GM18526 (cell line): Measurements from ENCODE around the gene SEC24D.

ENCODE experiments used
- POLR2A ChIP-seq: IDR thresholded peaks from 3 replicates; pipeline ENCODE4 v1.6.1; 2011; ENCODE audit not compliant: insufficient read length; ENCODE audit errors: extremely low read depth

The SEC24D gene

DNA sequence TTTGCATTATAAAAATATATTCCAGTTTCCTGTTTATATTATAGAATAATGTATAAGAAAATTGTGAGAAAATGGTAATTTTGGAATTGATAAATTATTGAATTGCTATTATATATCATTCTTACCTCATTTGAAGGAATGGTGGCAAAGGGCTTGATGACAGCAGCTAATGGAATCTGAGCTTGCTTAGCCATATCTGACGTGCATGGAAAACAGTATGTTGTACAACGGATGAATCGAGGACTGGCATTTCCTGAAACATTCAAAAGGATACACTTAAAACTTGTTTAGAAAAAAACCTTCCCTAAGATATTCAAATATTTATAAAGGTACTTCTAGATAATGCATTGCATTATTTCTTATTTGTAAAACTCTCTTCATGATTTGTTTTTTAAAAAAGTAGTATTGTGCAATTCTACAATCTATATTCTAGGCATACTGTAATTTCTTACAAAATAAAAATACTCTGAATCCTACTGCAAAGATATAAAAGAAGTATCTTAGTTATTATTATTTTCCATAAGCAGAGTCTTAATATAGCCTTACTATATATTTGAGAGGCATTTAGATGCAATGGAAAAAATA is 38.3 kb downstream of the SEC24D start:
- no peak for TF ChIP-seq POLR2A

DNA sequence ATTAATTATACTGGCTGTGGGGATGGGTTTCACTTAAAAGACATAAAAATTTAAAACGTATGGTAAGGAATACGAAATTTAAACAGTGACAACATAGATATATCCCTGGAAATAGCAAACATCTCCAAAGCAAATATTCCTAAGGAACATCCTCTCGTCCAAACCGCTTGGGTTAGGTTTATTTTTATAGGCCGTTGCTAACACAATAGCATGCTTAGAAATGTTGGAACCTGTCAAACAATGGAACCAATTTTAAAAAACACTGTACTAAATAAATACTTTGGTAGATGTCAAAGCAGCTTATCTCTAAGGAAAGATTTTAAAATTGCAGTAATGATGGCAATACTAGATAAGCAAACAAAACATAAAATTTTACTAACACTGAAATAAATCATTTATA is 45.4 kb downstream of the SEC24D start:
- no peak for TF ChIP-seq POLR2A

DNA sequence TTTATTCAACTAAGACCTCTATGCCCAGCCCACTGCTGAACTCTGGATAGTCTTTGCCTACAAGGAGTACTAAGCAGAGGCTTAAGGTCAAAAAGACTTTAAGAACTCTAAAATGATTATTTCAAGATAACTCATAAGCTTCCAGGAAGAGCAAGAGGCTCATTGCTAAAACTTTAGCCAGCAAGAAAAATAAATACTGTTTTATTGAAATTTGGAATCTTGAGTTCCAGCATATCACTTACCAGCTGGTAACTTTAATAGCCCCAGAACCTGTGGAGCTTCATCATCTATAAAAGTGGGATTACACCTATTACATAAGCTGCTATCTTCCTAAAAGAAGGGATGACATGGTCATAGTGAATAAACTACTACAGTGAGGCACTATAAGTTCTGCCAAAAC is 47.0 kb downstream of the SEC24D start:
- TF ChIP-seq POLR2A: no peak

DNA sequence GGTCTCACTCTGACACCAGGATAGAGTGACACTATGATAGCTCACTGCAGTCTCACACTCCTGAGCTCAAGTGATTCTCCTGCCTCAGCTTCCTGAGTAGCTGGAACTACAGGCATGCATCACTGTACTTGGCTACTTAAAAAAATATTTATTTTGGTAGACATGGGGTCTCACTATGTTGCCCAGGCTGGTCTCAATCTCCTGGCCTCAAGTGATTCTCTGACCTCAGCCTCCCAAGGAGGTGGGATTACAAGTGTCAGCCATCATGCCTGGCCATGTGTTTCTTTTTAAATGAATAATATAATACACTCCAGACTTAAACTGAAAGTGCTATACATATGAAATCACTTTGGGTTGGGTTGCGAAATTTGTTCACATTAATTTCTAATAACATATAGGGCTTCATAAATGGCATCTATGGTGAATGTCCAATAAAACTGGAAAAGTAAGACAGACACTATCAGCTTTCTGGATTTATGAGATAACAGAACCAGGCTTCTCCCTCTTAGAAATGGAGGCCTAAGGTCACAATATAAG is 48.0 kb downstream of the SEC24D start:
- no peak for TF ChIP-seq POLR2A

DNA sequence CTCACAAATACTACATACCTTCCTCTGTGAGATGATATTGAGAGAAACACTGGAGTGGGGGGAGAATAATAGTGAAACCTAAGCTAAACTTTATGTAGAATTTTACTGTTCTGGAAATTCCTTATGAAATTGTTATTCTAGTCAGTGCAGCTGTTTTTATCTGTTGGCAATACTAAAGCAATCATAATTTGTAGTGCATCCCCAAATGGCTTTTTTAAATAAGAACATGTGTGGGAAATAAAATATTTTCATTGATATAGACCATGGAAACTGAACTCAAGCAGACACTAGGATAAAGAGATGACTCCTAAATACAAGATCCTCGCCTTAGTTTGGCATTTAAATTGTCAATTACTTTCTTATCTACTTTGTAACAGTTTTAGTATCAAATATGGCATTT is 51.1 kb downstream of the SEC24D start:
- TF ChIP-seq POLR2A: no peak

DNA sequence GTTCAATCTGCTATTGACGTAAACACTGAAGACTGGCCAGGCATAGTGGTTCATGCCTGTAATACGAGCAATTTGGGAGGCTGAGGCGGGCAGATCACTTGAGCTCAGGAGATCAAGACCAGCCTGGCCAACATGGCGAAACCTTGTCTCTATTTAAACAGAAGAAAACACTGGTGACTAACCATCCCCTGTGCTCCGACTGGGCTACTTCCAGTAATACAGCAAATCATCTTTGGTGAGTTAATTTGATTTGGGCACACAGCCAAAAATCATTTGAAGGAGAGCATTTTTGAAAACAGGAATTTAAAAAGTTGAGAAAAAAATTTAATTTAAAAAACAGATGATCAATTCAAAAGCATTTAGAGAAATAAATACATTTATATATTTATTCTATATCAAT is 52.0 kb downstream of the SEC24D start:
- TF ChIP-seq POLR2A: no peak

DNA sequence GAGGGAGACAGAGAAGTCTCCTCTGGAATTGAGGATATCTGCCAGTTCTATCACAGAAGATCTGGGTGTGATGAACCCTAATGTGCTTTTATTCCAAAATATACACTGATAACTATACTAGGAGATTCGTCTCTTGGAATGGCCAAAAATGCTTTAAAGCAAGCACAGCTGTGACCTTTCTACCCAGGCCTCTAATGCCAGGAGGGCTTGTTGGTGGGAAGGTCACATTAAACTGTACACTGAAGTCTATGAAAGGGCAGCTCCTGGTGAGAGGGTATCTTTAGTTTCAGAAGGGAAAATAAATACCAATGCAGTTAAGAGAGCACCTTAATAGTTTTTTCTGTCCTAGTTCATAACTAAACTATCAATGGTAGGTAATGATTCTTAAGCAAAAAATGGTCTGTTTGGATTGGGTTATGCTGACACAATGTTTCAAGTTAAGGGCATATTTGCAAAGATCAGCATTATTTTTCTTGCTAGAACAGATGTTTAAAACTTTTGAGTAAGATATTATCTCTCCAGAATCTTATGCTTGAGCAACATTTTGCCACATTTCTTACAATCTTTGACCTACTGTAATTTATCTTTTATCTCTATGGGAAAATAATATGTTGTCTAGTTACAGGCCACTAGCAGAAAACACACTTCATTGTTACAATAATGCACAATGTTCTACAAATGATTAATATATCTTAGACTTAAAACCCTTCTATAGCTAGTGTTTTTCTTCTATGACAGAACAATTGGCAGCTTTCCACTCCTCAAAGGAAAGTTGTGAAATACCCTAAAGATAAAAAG is 59.6 kb downstream of the SEC24D start:
- no peak for TF ChIP-seq POLR2A

DNA sequence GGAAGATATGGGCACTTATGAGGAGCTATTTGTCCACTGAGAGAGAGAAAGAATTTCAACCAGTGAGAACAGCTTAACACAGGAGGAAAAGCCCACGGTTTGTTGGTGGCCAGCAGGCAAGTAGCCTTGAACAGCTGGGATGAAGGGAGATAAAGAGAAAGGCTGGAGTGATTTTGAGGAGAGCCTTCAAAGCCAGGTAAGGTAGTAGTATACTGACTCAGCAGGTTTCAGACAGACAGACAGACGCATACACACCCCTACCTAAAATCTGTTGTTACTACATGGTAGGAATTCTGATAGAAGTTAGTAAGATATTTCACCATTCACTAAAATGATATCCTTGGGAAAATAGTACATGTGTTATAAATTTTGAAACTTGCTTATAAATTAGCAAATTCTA is 60.5 kb downstream of the SEC24D start:
- no peak for TF ChIP-seq POLR2A

DNA sequence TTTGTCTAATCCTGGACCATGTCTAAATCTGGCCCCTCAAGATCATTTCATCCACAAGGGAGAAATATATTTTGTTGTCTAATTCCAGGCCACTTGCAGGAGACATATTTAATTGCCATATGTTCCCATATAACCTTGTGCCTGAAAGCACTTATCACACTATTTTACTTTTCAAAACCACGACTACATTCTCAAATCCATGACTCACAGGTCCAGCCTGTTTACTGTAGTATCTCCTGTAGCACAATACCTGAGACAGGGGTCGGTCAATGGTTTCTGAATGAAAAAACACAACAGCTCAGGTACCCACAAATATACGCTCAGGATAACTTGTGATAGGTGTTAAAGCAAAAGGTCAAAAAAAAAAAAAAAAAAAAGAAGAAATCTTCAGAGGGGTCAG is 60.9 kb downstream of the SEC24D start:
- no peak for TF ChIP-seq POLR2A

DNA sequence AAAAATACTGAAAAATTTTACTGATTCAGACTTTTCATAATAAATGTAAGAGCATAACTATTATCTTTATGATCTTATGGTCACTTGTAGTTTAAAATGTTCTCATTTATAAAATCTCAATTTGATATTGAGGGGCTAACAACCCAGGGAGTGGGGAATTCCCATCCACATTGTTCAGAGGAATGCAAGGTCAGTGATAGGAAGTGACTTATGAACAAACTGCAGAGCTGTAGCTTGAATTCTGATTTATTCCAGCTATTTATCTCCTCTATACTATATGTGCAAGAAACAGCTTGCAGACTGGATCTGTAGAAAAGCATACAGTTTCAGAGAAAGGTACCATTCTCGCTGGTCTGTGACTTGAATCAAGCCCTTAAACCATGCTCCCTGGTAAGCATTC is 61.6 kb downstream of the SEC24D start:
- TF ChIP-seq POLR2A: no peak

DNA sequence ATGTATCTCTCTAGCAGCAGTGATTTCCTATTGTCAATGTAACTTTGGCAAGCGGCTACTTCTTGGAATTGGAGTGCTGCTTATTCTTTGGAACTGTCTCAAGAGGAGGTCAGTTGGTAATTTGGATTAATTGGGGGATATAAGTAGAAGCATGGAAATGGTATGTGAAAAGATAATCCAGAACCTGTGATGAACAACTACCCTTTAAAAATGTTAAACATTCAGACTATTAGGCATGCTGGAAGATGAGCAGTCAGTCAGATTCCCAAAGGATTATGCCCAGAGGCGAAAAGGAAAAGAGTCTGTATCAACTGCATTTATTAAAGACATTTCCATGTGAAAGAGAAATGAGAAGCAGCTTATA is 62.5 kb downstream of the SEC24D start:
- no peak for TF ChIP-seq POLR2A

DNA sequence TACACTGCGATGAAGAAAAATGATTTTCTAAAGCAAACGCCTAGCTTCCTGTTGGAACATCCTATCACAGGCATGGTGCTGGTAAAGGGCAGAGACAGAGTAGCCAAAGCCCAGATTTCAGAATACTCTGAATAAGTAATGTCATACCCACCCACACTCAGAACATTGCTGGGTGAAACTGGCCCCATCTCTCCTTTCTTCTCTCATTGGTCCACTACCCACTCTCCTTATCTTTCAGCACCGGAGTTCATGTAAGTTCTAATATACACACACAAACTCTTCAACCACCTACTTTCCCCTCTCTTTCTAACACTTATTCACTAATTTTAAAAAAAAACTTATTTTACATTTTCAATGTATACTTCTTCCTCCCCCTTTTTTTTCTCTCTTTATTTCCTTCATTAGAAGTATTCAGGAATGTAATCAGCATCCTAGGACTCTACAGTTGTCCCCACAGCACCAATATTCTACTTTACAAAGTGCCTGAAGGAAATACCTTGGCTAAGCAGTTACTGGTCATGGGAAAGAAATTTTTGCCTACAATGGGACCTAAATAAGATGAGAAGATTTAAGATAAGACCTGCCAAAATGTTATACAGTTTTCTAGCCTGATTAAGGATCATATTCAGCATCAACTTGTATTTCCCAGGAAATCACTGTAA is 63.0 kb downstream of the SEC24D start:
- TF ChIP-seq POLR2A: no peak

DNA sequence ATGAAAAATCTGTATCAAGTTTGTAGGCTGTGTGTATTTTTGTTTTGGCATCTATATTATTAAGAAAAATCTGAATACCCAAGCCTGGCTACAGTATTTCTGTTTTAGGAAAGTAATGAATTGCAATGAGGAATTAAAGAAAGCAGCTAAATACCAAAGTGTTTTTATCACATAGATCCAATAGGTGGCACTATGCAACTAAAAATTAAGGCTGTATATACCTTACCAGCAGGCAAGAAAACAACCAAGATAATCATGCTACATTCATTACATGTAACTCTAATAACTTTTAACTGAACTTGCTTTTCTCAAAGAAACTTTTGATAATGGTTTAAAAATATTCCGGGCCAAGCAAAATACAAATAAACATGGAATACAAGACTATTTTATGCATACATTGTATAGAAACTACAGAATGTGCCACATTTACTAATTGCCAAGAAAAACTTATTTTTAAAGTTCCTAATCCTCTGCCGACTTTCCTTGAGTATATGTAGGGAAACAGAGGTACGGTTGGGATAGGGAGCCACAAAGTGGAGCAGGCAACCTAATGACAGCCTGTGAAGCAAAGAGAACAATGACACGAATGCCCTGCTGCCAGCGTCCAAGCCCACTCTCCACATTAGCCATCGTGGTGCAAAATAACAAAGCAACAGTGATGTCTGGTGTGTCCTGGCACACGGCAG is 63.7 kb downstream of the SEC24D start:
- TF ChIP-seq POLR2A: no peak

DNA sequence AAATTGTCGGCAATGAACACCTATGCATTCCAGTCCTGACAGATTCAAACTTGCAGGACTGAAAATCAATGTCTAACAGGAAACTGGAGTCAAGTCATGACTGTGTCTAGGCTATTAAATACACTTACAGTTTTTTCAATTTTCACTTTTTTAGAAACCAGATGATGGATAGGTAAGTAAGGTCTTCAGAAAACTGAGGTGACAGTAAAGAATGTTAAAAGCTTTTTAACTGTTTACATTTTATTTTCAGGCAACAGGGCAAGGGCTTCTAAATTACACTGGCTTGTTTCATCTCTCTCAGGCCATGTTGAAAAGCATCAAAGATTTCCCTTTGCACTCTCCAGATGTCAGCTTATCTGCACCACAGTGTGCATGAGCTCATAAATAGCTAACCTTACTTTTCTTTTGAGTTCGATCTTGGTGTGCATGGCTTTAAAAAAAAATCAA is 65.2 kb downstream of the SEC24D start:
- TF ChIP-seq POLR2A: no peak

DNA sequence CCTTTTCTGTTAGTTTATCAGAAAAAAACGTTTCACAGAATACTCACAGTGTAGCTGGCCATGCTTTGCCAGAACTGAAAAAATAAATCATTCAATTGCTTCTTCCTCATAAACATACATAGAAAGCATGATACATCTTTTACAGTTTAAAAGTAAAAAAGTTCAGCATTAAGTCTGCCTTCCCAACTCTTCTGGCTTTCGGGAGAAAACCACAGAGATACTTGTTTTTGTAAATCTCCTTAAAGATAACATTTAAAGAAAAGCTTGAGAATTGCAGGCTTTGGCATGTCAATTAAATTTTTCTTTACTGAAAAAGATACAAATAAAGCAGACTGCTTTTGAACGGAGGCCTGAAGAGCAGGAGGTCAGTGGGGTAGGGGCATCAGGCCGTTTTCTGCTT is 66.8 kb downstream of the SEC24D start:
- no peak for TF ChIP-seq POLR2A

DNA sequence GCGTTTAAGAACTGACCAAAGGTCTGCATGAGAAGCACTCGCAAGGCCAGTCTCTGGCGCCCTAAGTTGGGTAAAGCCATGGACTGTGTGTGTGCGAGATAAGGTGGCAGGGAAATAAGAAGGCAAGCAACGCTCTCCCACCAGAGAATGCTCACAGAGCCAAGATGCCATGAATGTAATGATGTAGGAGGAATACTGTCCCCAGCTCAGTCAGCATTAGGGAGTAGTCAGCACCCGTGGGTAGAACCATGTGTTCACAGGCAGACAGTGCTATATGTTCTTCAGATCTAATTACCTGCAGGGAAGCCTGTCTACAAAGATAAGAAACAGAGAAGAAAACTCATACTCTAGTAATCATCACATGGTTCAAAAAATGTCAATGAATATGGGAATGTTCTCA is 68.8 kb downstream of the SEC24D start:
- TF ChIP-seq POLR2A: no peak
